ENCODE measurements around the gene PCAT7. TPM values are rescaled to one million over a fixed set of nuclear protein-coding genes. Genes with fewer than 3 reads are reported as not detected.

PCAT7 gene
- total RNA-seq, 1 donor from 2014 or later = not detected

DNA sequence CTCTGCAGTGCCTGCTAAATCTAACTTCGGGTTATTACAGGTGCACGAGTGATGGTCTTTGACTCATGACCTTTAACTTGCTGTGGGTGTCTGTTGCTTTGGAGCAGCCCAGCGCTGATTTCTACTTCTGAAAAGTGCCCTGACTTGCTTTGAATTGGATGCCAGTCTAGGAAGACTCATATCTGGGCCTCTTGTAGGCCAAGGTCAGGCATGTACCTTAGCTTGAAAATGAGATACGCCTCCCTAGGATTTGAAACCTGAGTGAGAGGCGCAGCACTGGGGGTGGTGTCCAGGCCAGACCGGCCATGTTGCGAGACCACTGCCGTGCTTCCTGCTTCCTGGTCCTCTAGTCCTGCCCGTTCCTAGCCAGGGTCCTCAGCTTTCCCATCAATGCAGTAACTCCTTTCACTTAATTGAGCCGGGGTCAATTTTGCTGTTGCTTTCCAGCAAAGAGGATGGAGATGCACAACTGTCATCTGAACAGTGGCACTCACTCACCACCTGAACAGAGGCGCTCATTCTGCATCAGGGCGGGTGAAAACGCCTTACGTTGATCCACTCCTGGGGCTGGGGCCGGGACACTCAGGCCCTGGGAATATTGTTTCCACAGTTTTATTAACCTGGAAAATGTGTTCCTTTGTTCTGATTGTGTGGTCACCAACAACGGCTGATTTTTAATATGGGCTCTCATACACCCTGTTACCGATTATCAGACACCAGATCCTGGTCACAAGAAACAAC lies 14.3 kb downstream of the PCAT7 start:
- DNase-seq = no peak
- intact Hi-C loops (cut with micrococcal nuclease) = no loop called here
- POLR2A ChIA-PET = no interaction called here
- ATAC-seq (ENCODE audit: low read depth) = no peak
- H3K27me3 Mint-ChIP-seq = peaks cover 16% of the 10 kb centered on the region
- no peaks in the 10 kb centered on the region for H3K4me1 Mint-ChIP-seq
- H3K36me3 Mint-ChIP-seq (ENCODE audit: low read depth) = no peaks in the 10 kb centered on the region
- CTCF ChIA-PET = no interaction called here
- TF ChIP-seq, protein P1, sequence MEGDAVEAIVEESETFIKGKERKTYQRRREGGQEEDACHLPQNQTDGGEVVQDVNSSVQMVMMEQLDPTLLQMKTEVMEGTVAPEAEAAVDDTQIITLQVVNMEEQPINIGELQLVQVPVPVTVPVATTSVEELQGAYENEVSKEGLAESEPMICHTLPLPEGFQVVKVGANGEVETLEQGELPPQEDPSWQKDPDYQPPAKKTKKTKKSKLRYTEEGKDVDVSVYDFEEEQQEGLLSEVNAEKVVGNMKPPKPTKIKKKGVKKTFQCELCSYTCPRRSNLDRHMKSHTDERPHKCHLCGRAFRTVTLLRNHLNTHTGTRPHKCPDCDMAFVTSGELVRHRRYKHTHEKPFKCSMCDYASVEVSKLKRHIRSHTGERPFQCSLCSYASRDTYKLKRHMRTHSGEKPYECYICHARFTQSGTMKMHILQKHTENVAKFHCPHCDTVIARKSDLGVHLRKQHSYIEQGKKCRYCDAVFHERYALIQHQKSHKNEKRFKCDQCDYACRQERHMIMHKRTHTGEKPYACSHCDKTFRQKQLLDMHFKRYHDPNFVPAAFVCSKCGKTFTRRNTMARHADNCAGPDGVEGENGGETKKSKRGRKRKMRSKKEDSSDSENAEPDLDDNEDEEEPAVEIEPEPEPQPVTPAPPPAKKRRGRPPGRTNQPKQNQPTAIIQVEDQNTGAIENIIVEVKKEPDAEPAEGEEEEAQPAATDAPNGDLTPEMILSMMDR (IDR thresholded peaks at IDR 0.05) = no peak
- H3K27ac Mint-ChIP-seq = no peak overlapping the region
- peaks cover 1% of the 10 kb centered on the region for H3K9me3 Mint-ChIP-seq
- no peak overlapping the region for H3K4me3 Mint-ChIP-seq

DNA sequence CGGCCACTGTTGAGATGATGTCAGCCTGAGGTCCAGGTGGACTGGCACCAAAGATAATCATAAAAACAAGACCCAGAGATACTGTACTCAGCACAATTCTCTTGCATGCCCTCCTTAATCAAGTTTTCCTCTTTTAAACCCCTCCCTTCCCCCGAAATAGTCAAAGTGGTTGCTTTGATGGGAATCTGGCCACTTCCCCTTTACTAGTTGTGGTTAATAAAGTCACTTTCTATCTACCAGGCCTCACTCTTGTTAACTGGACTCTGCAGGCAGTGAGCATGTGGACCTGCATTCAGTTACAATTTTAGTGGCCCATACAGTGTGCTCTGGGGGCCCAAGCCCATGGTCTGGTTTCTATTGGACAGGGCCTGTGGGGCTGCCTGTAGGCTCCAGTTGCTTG lies 21.2 kb downstream of the PCAT7 start:
- no peak for DNase-seq
- Mint-ChIP-seq H3K27ac (no peak overlapping the region), H3K36me3 (ENCODE audit: low read depth) (no peaks in the 10 kb centered on the region), H3K9me3 (no peaks in the 10 kb centered on the region), H3K4me3 (no peak overlapping the region), H3K27me3 (peaks cover 14% of the 10 kb centered on the region), H3K4me1 (no peaks in the 10 kb centered on the region)
- ChIA-PET CTCF (no interaction called here), POLR2A (no interaction called here)
- intact Hi-C loops (cut with micrococcal nuclease) = no loop called here
- ATAC-seq (ENCODE audit: low read depth) = no peak
- TF ChIP-seq, protein P1 (IDR thresholded peaks at IDR 0.05) = no peak

DNA sequence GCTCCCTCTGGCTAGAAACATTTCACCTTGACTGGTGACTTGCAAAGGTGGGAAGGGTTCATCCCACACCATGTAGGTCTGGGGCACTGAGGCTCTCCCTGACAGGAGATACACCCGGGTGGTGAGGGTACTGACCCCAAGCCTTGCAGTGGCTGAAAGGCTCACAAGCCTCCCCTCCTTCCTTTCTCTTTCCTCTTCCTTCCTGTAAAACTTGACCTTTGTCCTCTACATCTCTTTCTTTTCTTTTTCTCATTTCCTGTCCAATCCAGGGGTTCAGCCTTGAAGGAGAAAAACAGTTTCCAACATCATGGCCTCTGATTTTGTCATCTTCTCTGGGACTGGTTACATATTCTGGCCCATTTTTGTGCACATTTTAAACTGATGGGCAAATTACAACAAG lies 22.2 kb downstream of the PCAT7 start:
- TF ChIP-seq, protein P1 (IDR thresholded peaks at IDR 0.05) = no peak
- intact Hi-C loops (cut with micrococcal nuclease) = no loop called here
- Mint-ChIP-seq H3K36me3 (ENCODE audit: low read depth) (no peaks in the 10 kb centered on the region), H3K27ac (no peak overlapping the region), H3K27me3 (peaks cover 10% of the 10 kb centered on the region), H3K4me3 (no peak overlapping the region), H3K9me3 (no peaks in the 10 kb centered on the region), H3K4me1 (no peaks in the 10 kb centered on the region)
- DNase-seq (no peak), ATAC-seq (ENCODE audit: low read depth) (no peak)
- POLR2A ChIA-PET = no interaction called here
- CTCF ChIA-PET = no interaction called here

GRCh38 chr9:94577571-94577970 lies 22.7 kb downstream of the PCAT7 start:
- no peak overlapping the region for H3K27ac Mint-ChIP-seq
- intact Hi-C loops (cut with micrococcal nuclease) = no loop called here
- no peaks in the 10 kb centered on the region for H3K36me3 Mint-ChIP-seq (ENCODE audit: low read depth)
- H3K27me3 Mint-ChIP-seq = peaks cover 5% of the 10 kb centered on the region
- H3K9me3 Mint-ChIP-seq = no peaks in the 10 kb centered on the region
- POLR2A ChIA-PET = no interaction called here
- TF ChIP-seq, protein P1 (IDR thresholded peaks at IDR 0.05) = no peak
- H3K4me1 Mint-ChIP-seq = no peaks in the 10 kb centered on the region
- CTCF ChIA-PET = no interaction called here
- ATAC-seq (ENCODE audit: low read depth) = no peak
- H3K4me3 Mint-ChIP-seq = no peak overlapping the region
- DNase-seq = no peak

DNA sequence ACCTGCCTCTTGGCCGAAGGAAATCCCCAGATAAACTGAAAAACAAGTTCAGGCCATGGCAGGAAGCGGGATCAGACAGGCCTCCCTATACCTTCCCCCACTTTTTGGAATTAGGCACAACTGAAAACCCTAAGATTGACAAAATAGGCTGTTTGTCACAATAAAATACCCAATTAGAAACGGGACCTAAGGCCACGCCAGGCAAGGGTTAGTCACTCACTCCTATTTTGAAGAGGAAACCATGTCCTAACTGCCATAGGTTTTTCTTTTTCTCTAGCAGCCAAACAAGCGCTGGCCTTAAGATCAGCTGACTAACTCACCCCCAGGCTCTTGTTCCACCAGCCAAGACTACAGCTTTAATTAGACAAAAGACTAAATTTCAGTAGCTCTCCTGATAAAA lies 26.8 kb downstream of the PCAT7 start:
- no peak overlapping the region for H3K4me3 Mint-ChIP-seq
- H3K36me3 Mint-ChIP-seq (ENCODE audit: low read depth) = no peaks in the 10 kb centered on the region
- no peaks in the 10 kb centered on the region for H3K4me1 Mint-ChIP-seq
- ChIA-PET POLR2A (no interaction called here), CTCF (no interaction called here)
- TF ChIP-seq, protein P1 (IDR thresholded peaks at IDR 0.05) = no peak
- DNase-seq = no peak
- peaks cover 1% of the 10 kb centered on the region for H3K27me3 Mint-ChIP-seq
- no peak for ATAC-seq (ENCODE audit: low read depth)
- intact Hi-C loops (cut with micrococcal nuclease) = no loop called here
- H3K27ac Mint-ChIP-seq = no peak overlapping the region
- H3K9me3 Mint-ChIP-seq = no peaks in the 10 kb centered on the region

All from activated B cell treated with CpG ODN at 0.5 μM for 24 hours (primary cell).